Omental fat pad (tissue), 4 donors: Measurements from ENCODE around the gene KDM3B. TPM values are rescaled to one million over a fixed set of nuclear protein-coding genes. Genes with fewer than 3 reads are reported as not detected.

ENCODE experiments used
- ATAC-seq: fragments of 150-250 bp; one replicate; pipeline ENCODE4 v1.9.1; 2016; ENCODE audit warnings: mild to moderate bottlenecking, moderate library complexity; ENCODE audit not compliant: low FRiP score
- DNase-seq: peaks from one replicate; pipeline ENCODE4 v3.0.0-alpha.2; 2019; ENCODE audit warnings: low spot score
- total RNA-seq, 4 donors: library from RNA; depleted of rRNA; stranded (reverse); fragments of >200 nt; gene quantifications; one replicate each; pipeline ENCODE4 v1.1.0, GENCODE V29; 2016
- TF ChIP-seq, protein P1 (sequence below), 3 donors: fragments of 450-650 bp; IDR thresholded peaks; one replicate each; pipeline ENCODE4 v1.5.1; 2016 to 2017; ENCODE audit warnings: antibody characterized with exemption in 3 of 3, mild to moderate bottlenecking in 3 of 3, moderate library complexity in 2 of 3

Gene KDM3B
- total RNA-seq, 4 donors from 2014 or later: 47.6 to 66.2 (median 54.1) TPM

DNA sequence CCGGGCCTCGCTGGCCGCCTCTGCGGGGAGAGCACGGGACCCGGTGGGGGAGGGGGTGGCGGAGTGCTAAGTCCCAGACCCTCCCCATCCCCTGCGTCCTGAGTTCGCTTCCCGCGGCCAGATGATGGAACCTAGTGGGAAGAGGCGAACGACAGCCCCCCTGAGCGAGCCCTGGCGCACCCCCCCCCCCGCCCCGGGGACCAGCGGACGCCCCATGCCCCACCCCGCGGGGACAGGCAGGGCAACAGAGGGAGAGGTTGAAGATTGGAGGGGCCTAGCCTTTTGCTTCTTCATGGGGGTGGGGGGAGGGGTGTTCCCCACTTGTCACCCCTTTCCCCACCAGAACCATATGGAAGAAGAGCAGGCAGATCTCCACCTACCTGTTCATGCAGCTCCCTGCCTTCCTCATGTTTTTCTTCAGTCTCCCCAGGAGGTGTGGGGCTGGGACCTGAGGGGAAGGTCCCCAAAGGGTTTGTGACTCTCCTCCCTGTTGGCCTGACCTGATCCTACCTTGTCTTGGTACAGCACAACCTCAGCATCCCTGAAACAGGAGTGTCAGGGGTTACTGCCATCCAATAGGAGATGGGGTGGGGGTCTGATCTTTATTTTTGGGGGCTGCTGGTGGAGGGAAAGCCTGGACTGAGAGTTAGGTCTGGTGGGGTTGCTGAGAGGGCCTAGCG lies 13.9 kb upstream of the KDM3B start:
- TF ChIP-seq, protein P1, sequence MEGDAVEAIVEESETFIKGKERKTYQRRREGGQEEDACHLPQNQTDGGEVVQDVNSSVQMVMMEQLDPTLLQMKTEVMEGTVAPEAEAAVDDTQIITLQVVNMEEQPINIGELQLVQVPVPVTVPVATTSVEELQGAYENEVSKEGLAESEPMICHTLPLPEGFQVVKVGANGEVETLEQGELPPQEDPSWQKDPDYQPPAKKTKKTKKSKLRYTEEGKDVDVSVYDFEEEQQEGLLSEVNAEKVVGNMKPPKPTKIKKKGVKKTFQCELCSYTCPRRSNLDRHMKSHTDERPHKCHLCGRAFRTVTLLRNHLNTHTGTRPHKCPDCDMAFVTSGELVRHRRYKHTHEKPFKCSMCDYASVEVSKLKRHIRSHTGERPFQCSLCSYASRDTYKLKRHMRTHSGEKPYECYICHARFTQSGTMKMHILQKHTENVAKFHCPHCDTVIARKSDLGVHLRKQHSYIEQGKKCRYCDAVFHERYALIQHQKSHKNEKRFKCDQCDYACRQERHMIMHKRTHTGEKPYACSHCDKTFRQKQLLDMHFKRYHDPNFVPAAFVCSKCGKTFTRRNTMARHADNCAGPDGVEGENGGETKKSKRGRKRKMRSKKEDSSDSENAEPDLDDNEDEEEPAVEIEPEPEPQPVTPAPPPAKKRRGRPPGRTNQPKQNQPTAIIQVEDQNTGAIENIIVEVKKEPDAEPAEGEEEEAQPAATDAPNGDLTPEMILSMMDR (IDR thresholded peaks at IDR 0.05): no peak
- no peak for DNase-seq

DNA sequence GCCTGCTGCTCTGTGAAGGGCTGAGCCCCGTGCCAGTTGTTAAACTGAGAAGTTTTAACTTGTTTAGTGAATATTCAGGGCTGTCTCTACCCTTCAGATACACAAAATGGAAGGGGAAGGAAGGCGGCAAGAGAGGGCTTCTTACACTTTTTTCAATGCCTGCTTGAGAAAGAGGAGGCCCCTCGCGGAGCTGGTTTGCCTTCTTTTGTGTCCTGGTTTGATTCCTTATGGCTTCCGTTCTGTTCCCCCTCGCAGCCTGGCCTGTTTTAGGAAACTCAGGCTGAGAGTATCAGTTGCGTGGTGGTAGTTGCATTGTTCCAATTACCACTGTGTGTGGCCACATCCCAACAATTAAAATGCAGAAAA lies 13.4 kb upstream of the KDM3B start:
- ATAC-seq: no peak

More for the DNA sequence above, 13.9 kb upstream of the KDM3B start:
- ATAC-seq: no peak

DNA sequence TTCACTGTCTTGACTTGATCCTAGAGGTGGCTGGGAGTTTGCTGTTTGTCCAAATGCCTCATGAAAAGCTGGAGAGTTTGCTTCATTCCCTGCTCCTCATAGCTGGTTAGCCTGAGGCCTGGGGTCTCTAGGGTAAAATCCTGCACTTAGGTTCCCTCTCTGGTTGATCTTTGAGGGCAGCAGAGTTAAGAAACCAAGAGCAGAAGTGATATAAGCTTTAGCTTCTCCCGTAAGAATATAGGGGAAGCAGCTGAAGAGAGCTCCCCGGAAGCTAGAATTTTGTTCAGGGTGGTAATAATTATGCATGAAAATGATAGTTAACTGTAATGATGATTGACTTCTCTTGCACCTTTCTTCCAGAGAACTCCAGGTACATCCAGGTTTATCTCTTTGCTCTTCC lies 13.0 kb upstream of the KDM3B start:
- TF ChIP-seq, protein P1 (IDR thresholded peaks at IDR 0.05): no peak
- no peak for ATAC-seq
- DNase-seq: no peak

More for the DNA sequence above, 13.4 kb upstream of the KDM3B start:
- TF ChIP-seq, protein P1 (IDR thresholded peaks at IDR 0.05): no peak
- DNase-seq: no peak

DNA sequence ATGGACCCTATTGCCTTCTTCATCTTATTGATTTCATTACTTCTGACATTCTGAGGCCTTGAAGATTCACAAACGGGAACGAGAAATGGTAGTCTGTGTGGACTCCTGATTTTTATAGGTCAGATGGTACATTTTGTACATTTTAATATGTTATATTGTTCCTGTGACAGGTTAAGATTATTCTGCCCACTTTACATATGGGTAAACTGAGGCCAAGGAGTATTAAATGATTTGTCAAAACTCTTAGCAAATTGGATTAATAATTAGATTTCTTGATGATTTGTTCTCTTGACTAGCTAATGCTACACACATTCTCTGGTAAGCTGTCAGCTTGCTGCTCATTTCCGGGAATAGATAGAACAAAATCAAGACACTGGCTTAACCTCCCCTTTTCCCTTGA lies 12.5 kb upstream of the KDM3B start:
- TF ChIP-seq, protein P1 (IDR thresholded peaks at IDR 0.05): no peak
- DNase-seq (no peak), ATAC-seq (no peak)

DNA sequence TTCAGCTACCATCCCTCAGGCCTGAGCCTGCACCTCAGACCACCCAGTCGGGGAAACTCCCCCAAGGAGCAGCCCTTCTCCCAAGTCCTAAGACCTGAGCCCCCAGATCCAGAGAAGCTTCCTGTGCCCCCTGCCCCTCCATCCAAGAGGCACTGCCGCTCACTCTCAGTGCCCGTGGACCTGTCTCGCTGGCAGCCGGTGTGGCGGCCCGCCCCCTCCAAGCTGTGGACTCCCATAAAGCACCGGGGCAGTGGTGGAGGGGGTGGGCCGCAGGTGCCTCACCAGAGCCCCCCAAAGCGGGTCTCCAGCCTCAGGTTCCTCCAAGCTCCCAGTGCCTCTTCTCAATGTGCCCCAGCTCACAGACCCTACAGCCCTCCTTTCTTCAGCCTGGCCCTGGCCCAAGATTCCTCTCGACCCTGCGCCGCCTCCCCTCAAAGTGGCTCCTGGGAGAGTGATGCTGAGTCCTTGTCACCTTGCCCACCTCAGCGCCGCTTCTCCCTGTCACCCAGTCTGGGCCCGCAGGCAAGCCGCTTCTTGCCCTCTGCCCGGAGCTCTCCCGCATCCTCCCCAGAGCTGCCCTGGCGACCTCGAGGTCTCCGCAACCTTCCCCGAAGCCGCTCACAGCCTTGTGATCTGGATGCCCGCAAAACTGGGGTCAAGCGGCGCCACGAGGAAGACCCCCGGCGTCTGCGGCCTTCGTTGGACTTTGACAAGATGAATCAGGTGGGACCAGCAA lies 7.4 kb upstream of the KDM3B start:
- ATAC-seq (no peak), DNase-seq (no peak)
- TF ChIP-seq, protein P1 (IDR thresholded peaks at IDR 0.05): no peak

DNA sequence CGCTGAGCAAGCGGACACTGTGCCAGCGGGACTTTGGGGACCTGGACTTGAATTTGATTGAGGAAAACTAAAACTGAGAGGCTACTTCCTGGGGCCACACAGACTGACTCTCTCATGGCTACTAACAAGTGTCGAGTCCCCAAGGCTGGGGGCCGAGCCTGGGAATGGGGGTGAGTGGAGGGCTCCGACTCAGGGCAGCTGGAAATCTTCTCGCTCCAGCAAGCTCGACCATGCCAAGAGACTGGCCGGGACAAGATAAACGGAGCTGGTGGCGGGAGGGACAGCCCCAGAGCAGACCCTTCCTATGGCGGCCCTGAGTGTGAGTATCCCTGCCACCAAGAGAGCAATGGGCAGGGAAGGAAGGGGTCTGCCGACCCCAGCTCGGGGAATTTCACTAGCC lies 5.6 kb upstream of the KDM3B start:
- ATAC-seq (no peak), DNase-seq (no peak)
- TF ChIP-seq, protein P1 (IDR thresholded peaks at IDR 0.05): no peak
